B cell (primary cell): ENCODE measurements around the gene USP44. TPM values are rescaled to one million over a fixed set of nuclear protein-coding genes. Genes with fewer than 3 reads are reported as not detected.

Source experiments
- ATAC-seq: fragments of 200-7000 bp; cut with Tn5 transposase; one replicate; pipeline ENCODE4 v1.10.0; 2021; ENCODE audit warnings: low read depth, mild to moderate bottlenecking, moderate number of reproducible peaks, moderate library complexity
- CTCF ChIA-PET: fragments of 350-600 bp; sonication (Branson Sonifier 250); formaldehyde crosslinking; loops from one replicate; lab custom pipeline; 2021; ENCODE audit warnings: antibody characterized with exemption, inconsistent platforms; lab: Charles Lee
- POLR2A ChIA-PET: fragments of 350-600 bp; sonication (Branson Sonifier 250); formaldehyde crosslinking; loops from one replicate; lab custom pipeline; 2021; ENCODE audit warnings: antibody characterized with exemption; lab: Charles Lee
- DNase-seq: peaks from one replicate; pipeline ENCODE4 v3.0.0; 2013
- H2AFZ ChIP-seq: 2 replicates; pipeline ENCODE4 v1.6.1; 2012; ENCODE audit warnings: mild to moderate bottlenecking, low read depth, low read length; ENCODE audit not compliant: insufficient read depth, poor library complexity, severe bottlenecking
- H3K27ac ChIP-seq, 2 donors: 1 replicate in 1 of 2; 2 replicates in 1 of 2; pipeline ENCODE4 v1.5.1; 2012 to 2013; ENCODE audit warnings: low read length in 2 of 2, mild to moderate bottlenecking in 2 of 2, moderate library complexity in 1 of 2
- H3K27me3 ChIP-seq, 4 experiments: fragments of 200-600 bp in 1 of 4; sonication (generic) in 1 of 4; replicated peaks in 1 of 4; 1 replicate in 2 of 4; 2 replicates in 2 of 4; pipeline versions ENCODE4 v1.6.1 to v1.7.0; 2013 to 2016; ENCODE audit warnings: low read length in 3 of 4, mild to moderate bottlenecking in 2 of 4, mixed read lengths in 1 of 4, moderate library complexity in 1 of 4; ENCODE audit not compliant: insufficient read depth in 4 of 4, control insufficient read depth in 3 of 4; ENCODE audit errors: control extremely low read depth in 1 of 4
- H3K36me3 ChIP-seq, 2 experiments: replicated peaks in 1 of 2; 1 replicate in 1 of 2; 2 replicates in 1 of 2; pipeline versions ENCODE4 v1.6.1 to v1.7.1; 2013; ENCODE audit warnings: low read length in 1 of 2; ENCODE audit not compliant: insufficient read depth in 2 of 2, control insufficient read depth in 1 of 2; ENCODE audit errors: control extremely low read depth in 1 of 2, extremely low read depth in 1 of 2
- H3K4me1 ChIP-seq, 2 donors: fragments of 200-600 bp in 1 of 2; sonication (generic) in 1 of 2; 1 replicate in 1 of 2; 2 replicates in 1 of 2; pipeline versions ENCODE4 v1.5.1 to v1.6.1; 2013 to 2017; ENCODE audit warnings: low read length in 2 of 2; ENCODE audit not compliant: control insufficient read depth in 2 of 2, insufficient read depth in 2 of 2
- H3K4me2 ChIP-seq: replicated peaks from 2 replicates; pipeline ENCODE3; 2012; ENCODE audit warnings: mild to moderate bottlenecking, low read depth, low read length; ENCODE audit not compliant: poor library complexity, severe bottlenecking
- H3K4me3 ChIP-seq, 5 experiments: fragments of 200-600 bp in 1 of 5; sonication (generic) in 1 of 5; 1 replicate in 3 of 5; 2 replicates in 2 of 5; pipeline versions ENCODE4 v1.5.1 to v1.7.0; 2011 to 2016; ENCODE audit warnings: low read length in 4 of 5, mild to moderate bottlenecking in 4 of 5, low read depth in 2 of 5, control low read depth in 1 of 5, moderate library complexity in 1 of 5; ENCODE audit not compliant: insufficient read depth in 1 of 5; ENCODE audit errors: control extremely low read depth in 1 of 5, extremely low read depth in 1 of 5
- H3K79me2 ChIP-seq: fragments of 200-600 bp; sonication (generic); one replicate; pipeline ENCODE4 v1.6.0; 2016; ENCODE audit warnings: low read length; ENCODE audit not compliant: control insufficient read depth, insufficient read depth
- H3K9ac ChIP-seq: fragments of 200-600 bp; sonication (generic); 2 replicates; pipeline ENCODE4 v1.6.1; 2017; ENCODE audit warnings: mild to moderate bottlenecking, low read length, moderate library complexity
- H3K9me3 ChIP-seq, 3 donors: one replicate each; pipeline versions ENCODE4 v1.6.1 to v1.7.1; 2013; ENCODE audit warnings: low read length in 2 of 3; ENCODE audit not compliant: control insufficient read depth in 2 of 3, insufficient read depth in 1 of 3; ENCODE audit errors: control extremely low read depth in 1 of 3
- H4K20me1 ChIP-seq: 2 replicates; pipeline ENCODE4 v1.6.0; 2012; ENCODE audit warnings: mild to moderate bottlenecking, low read length; ENCODE audit not compliant: insufficient read depth, control insufficient read depth, poor library complexity, severe bottlenecking
- H3K27ac Mint-ChIP-seq: one replicate; pipeline ENCODE4 v1.8.0; 2021; ENCODE audit warnings: mixed read lengths
- H3K27me3 Mint-ChIP-seq: one replicate; pipeline ENCODE4 v1.8.0; 2021; ENCODE audit warnings: mixed read lengths
- H3K4me1 Mint-ChIP-seq: one replicate; pipeline ENCODE4 v1.8.0; 2021; ENCODE audit warnings: mixed read lengths
- H3K4me3 Mint-ChIP-seq: one replicate; pipeline ENCODE4 v1.8.0; 2021; ENCODE audit warnings: mixed read lengths
- H3K9me3 Mint-ChIP-seq: one replicate; pipeline ENCODE4 v1.8.0; 2022; ENCODE audit warnings: mixed read lengths; ENCODE audit not compliant: insufficient read depth
- EZH2 ChIP-seq: IDR thresholded peaks from 2 replicates; pipeline ENCODE4 v1.6.1; 2012; ENCODE audit warnings: borderline replicate concordance, low read depth, mild to moderate bottlenecking, moderate library complexity, low read length; ENCODE audit not compliant: insufficient read depth, poor library complexity, severe bottlenecking
- WGBS: methylation state at CpG from one replicate; pipeline ENCODE4 v1.1.5; 2013; ENCODE audit warnings: missing lambda C conversion rate; ENCODE audit not compliant: insufficient coverage; 5-methylcytosine and 5-hydroxymethylcytosine counted together
- intact Hi-C: fragments of 100-400 bp; cut with micrococcal nuclease; formaldehyde crosslinking; loops from one replicate; pipeline ENCODE4 v1.10.0; 2022
- polyA plus RNA-seq: library from polyadenylated mRNA; depleted of rRNA; stranded (reverse); fragments of >200 nt; gene quantifications from 2 replicates; pipeline ENCODE4 v1.2.3, GENCODE V29; 2012
- total RNA-seq, 2 donors: library from RNA; stranded (reverse); fragments of 120-200 nt in 1 of 2; gene quantifications; 1 replicate in 1 of 2; 2 replicates in 1 of 2; pipeline versions ENCODE4 v1.2.3 to v1.2.4, GENCODE V29; 2013 to 2022
- TF ChIP-seq, protein P1 (sequence below): fragments of 200-600 bp; IDR thresholded peaks from one replicate; pipeline ENCODE4 v1.8.0; 2022; ENCODE audit warnings: antibody characterized with exemption, mild to moderate bottlenecking

Gene USP44
- total and polyA plus RNA-seq, 2 donors (not counting 1 experiment from before 2014, with no cell fraction given): 2.5 to 7.1 TPM

DNA sequence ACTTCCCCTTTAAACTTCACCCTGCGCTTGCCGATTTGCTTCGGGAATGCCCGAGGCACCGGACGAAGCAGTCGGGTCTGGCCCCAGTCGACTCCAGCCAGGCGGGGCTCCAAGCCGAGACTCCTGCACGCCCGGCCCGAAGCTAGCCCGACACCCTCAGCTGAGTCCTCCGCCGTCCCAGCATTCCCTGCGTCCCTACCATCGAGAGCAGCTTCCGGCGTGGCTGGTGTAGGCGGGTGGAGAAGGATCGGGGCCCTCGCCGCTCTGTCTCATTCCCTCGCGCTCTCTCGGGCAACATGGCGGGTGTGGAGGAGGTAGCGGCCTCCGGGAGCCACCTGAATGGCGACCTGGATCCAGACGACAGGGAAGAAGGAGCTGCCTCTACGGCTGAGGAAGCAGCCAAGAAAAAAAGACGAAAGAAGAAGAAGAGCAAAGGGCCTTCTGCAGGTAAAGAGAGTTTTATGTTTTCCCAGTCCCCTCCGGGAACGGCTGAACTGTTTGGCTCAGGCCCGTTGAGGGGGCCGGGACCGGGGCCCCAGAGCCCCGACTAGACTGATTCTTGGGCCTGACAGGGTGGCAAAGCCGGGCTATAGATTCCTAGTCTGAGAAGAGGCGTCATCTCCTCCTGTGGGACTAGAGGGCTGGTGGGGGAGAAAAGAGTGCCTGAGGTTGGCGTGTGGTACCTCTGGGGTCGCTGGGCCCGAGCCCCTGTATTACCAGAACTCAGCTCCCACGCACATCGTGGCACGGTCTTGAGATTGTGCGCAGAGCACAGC, 77.2 kb downstream of the USP44 start, which contains the start of gene METAP2:
Gene METAP2 (plus strand): TSS at position 269 of the 776 bp plus-strand sequence. CDS start 28 bp downstream, at position 297.
- Mint-ChIP-seq H3K9me3 (no peaks in the 10 kb centered on the region), H3K27ac (peak within 1 kb of the TSS; percentile 99), H3K4me1 (peaks cover 47% of the 10 kb centered on the region), H3K4me3 (peak within 1 kb of the TSS; percentile 100), H3K27me3 (peaks cover 6% of the 10 kb centered on the region)
- Histone ChIP-seq H2AFZ (peak within 1 kb of the TSS; percentile 91), H3K9ac (peak within 1 kb of the TSS; percentile 92), H3K36me3 (peaks cover 9 to 20% of the 10 kb centered on the region in 2 experiments), H3K79me2 (peaks cover 64% of the 10 kb centered on the region), H3K27me3 (no peaks in the 10 kb centered on the region), H3K4me1 (peaks cover 16 to 17% of the 10 kb centered on the region in 2 donors), H3K4me2 (peak within 1 kb of the TSS; percentile 86), H3K4me3 (peak within 1 kb of the TSS; percentile 71 to 98 (median 90)), H3K27ac (peak within 1 kb of the TSS; percentile 73 to 94), H3K9me3 (no peaks in the 10 kb centered on the region), H4K20me1 (peaks cover 6% of the 10 kb centered on the region)
- peak; percentile 92 for DNase-seq
- CTCF ChIA-PET: interaction anchor here (0.8 to 2.4 kb wide), 4 partner anchors 60 to 1374 kb away, joined by 3 to 12 read pairs (median 4); no protein-coding TSS in a partner anchor
- peak; percentile 97 for ATAC-seq
- POLR2A ChIA-PET: interaction anchor here (0.5 to 1.8 kb wide), 4 partner anchors 100 to 401 kb away, joined by 4 to 11 read pairs (median 4); partner anchors contain the start of genes FGD6, NR2C1 and VEZT
- no peak for TF ChIP-seq EZH2
- TF ChIP-seq, protein P1, sequence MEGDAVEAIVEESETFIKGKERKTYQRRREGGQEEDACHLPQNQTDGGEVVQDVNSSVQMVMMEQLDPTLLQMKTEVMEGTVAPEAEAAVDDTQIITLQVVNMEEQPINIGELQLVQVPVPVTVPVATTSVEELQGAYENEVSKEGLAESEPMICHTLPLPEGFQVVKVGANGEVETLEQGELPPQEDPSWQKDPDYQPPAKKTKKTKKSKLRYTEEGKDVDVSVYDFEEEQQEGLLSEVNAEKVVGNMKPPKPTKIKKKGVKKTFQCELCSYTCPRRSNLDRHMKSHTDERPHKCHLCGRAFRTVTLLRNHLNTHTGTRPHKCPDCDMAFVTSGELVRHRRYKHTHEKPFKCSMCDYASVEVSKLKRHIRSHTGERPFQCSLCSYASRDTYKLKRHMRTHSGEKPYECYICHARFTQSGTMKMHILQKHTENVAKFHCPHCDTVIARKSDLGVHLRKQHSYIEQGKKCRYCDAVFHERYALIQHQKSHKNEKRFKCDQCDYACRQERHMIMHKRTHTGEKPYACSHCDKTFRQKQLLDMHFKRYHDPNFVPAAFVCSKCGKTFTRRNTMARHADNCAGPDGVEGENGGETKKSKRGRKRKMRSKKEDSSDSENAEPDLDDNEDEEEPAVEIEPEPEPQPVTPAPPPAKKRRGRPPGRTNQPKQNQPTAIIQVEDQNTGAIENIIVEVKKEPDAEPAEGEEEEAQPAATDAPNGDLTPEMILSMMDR: no peak
- WGBS: under 1% methylated on average over 49 of the region's 49 CpGs
- intact Hi-C loops: loop anchor here (1.0 to 5.0 kb wide), 4 partner anchors 75 to 401 kb away; partner anchors contain the start of genes NR2C1 and SNRPF
